H1 (cell line): ENCODE measurements around the gene DDX3X. TPM values are rescaled to one million over a fixed set of nuclear protein-coding genes. Genes with fewer than 3 reads are reported as not detected.

ENCODE experiments used
- CTCF ChIA-PET: fragments of 300-600 bp; sonication (Branson Sonifier 250); formaldehyde crosslinking; loops from one replicate; lab custom pipeline; 2021; ENCODE audit not compliant: partially characterized antibody; lab: Charles Lee
- POLR2A ChIA-PET: fragments of 300-600 bp; sonication (Branson Sonifier 250); formaldehyde crosslinking; loops from one replicate; lab custom pipeline; 2021; ENCODE audit warnings: inconsistent platforms; ENCODE audit not compliant: partially characterized antibody; lab: Charles Lee
- DNase-seq, 2 experiments: peaks; one replicate each; pipeline versions ENCODE4 v3.0.0 to v3.0.0-alpha.2; 2010 to 2022; ENCODE audit warnings: low spot score in 2 of 2, low read depth in 1 of 2, mixed read lengths in 1 of 2
- FAIRE-seq: peaks from 2 replicates; lab custom pipeline; 2011; peaks lifted over from hg19 to GRCh38; lab: Jason Lieb, UNC
- H2AFZ ChIP-seq: 2 replicates; pipeline ENCODE4 v1.8.1; 2012; ENCODE audit warnings: low read length, inconsistent platforms
- H2AK5ac ChIP-seq: 2 replicates; pipeline ENCODE4 v1.6.1; 2013; ENCODE audit warnings: low read depth, low read length
- H2BK120ac ChIP-seq: replicated peaks from 2 replicates; pipeline ENCODE3; 2013; ENCODE audit warnings: low read depth, low read length, inconsistent platforms
- H2BK12ac ChIP-seq: 2 replicates; pipeline ENCODE4 v1.6.1; 2013; ENCODE audit warnings: low read depth, low read length
- H2BK15ac ChIP-seq: 2 replicates; pipeline ENCODE4 v1.6.1; 2013; ENCODE audit warnings: low read length
- H2BK20ac ChIP-seq: 2 replicates; pipeline ENCODE4 v1.6.1; 2013; ENCODE audit warnings: low read length
- H2BK5ac ChIP-seq: 2 replicates; pipeline ENCODE4 v1.6.1; 2013; ENCODE audit warnings: low read depth, low read length
- H3K14ac ChIP-seq: 2 replicates; pipeline ENCODE4 v1.6.1; 2013; ENCODE audit warnings: inconsistent platforms; ENCODE audit not compliant: insufficient read length
- H3K18ac ChIP-seq: 2 replicates; pipeline ENCODE4 v1.6.1; 2013; ENCODE audit warnings: low read length; ENCODE audit errors: extremely low read depth
- H3K23ac ChIP-seq: 2 replicates; pipeline ENCODE4 v1.6.1; 2013; ENCODE audit warnings: inconsistent platforms; ENCODE audit not compliant: insufficient read length
- H3K23me2 ChIP-seq: 2 replicates; pipeline ENCODE4 v1.6.1; 2013; ENCODE audit warnings: low read depth, low read length
- H3K27ac ChIP-seq: 2 replicates; pipeline ENCODE4 v1.6.1; 2011; ENCODE audit warnings: low read depth, low read length, inconsistent platforms
- H3K27me3 ChIP-seq, 4 experiments: replicated peaks in 1 of 4; 1 replicate in 1 of 4; 2 replicates in 3 of 4; pipeline versions ENCODE4 v1.6.1 to v1.8.1; 2011 to 2013; ENCODE audit warnings: low read length in 3 of 4, mild to moderate bottlenecking in 3 of 4, inconsistent platforms in 2 of 4, mixed read lengths in 2 of 4, moderate library complexity in 1 of 4; ENCODE audit not compliant: control insufficient read depth in 3 of 4, insufficient read depth in 3 of 4; ENCODE audit errors: extremely low read depth in 1 of 4
- H3K36me3 ChIP-seq, 4 experiments: 2 replicates each; pipeline versions ENCODE4 v1.6.1 to v1.8.1; 2011 to 2013; ENCODE audit warnings: mild to moderate bottlenecking in 4 of 4, low read length in 3 of 4, moderate library complexity in 2 of 4, control low read depth in 1 of 4, inconsistent platforms in 1 of 4; ENCODE audit not compliant: insufficient read depth in 4 of 4, control insufficient read depth in 2 of 4
- H3K4ac ChIP-seq: replicated peaks from 2 replicates; pipeline ENCODE3; 2013; ENCODE audit warnings: low read length, low read depth, mixed read lengths, inconsistent platforms; ENCODE audit not compliant: insufficient read length
- H3K4me1 ChIP-seq, 4 experiments: replicated peaks in 1 of 4; 1 replicate in 1 of 4; 2 replicates in 3 of 4; pipeline versions ENCODE4 v1.6.1 to v1.8.1; 2011 to 2013; ENCODE audit warnings: low read length in 3 of 4, inconsistent platforms in 2 of 4, mixed read lengths in 1 of 4; ENCODE audit not compliant: insufficient read depth in 4 of 4, control insufficient read depth in 3 of 4
- H3K4me2 ChIP-seq, 2 experiments: 2 replicates each; pipeline versions ENCODE4 v1.6.1 to v1.8.1; 2011 to 2013; ENCODE audit warnings: low read depth in 2 of 2, low read length in 2 of 2, control low read depth in 1 of 2, inconsistent platforms in 1 of 2, mild to moderate bottlenecking in 1 of 2; ENCODE audit not compliant: insufficient read depth in 1 of 2
- H3K4me3 ChIP-seq, 4 experiments: fragments of 200-600, 300-600 bp in 1 of 4; sonication (generic), shearing (Covaris generic), sonication (Bioruptor Twin) in 1 of 4; 2 replicates each; pipeline versions ENCODE4 v1.5.1 to v1.8.1; 2011 to 2016; ENCODE audit warnings: low read length in 4 of 4, low read depth in 3 of 4, control low read depth in 2 of 4, inconsistent platforms in 2 of 4, mild to moderate bottlenecking in 2 of 4, mixed read lengths in 1 of 4, moderate library complexity in 1 of 4; ENCODE audit not compliant: insufficient read depth in 2 of 4; ENCODE audit errors: extremely low read depth in 1 of 4
- H3K56ac ChIP-seq: replicated peaks from 2 replicates; pipeline ENCODE3; 2013; ENCODE audit warnings: low read depth, mild to moderate bottlenecking, mixed read lengths, low read length, inconsistent platforms; ENCODE audit not compliant: insufficient read length
- H3K79me1 ChIP-seq: 2 replicates; pipeline ENCODE4 v1.6.1; 2013; ENCODE audit warnings: low read depth, low read length, control low read depth
- H3K79me2 ChIP-seq, 2 experiments: 2 replicates each; pipeline versions ENCODE4 v1.6.1 to v1.8.1; 2012 to 2013; ENCODE audit warnings: low read length in 2 of 2, mild to moderate bottlenecking in 2 of 2, inconsistent platforms in 1 of 2; ENCODE audit not compliant: insufficient read depth in 2 of 2, control insufficient read depth in 1 of 2
- H3K9ac ChIP-seq, 4 experiments: replicated peaks in 1 of 4; 1 replicate in 1 of 4; 2 replicates in 3 of 4; pipeline versions ENCODE4 v1.6.1 to v1.8.1; 2011 to 2013; ENCODE audit warnings: low read depth in 3 of 4, low read length in 3 of 4, control low read depth in 2 of 4, mild to moderate bottlenecking in 2 of 4, moderate library complexity in 2 of 4, inconsistent platforms in 1 of 4; ENCODE audit errors: extremely low read depth in 1 of 4
- H3K9me3 ChIP-seq, 2 experiments: 2 replicates each; pipeline versions ENCODE4 v1.6.1 to v1.8.1; 2012 to 2013; ENCODE audit warnings: mild to moderate bottlenecking in 2 of 2, moderate library complexity in 2 of 2, control low read depth in 1 of 2, inconsistent platforms in 1 of 2, low read depth in 1 of 2, low read length in 1 of 2, mixed read lengths in 1 of 2; ENCODE audit not compliant: insufficient read depth in 2 of 2
- H4K20me1 ChIP-seq, 2 experiments: replicated peaks in 1 of 2; 2 replicates each; pipeline versions ENCODE3 to v1.8.1; 2011 to 2013; ENCODE audit warnings: inconsistent platforms in 2 of 2, low read length in 2 of 2, mild to moderate bottlenecking in 1 of 2; ENCODE audit not compliant: insufficient read depth in 2 of 2, control insufficient read depth in 1 of 2
- H4K5ac ChIP-seq: 2 replicates; pipeline ENCODE4 v1.6.1; 2013; ENCODE audit warnings: low read length, low read depth, mixed read lengths, inconsistent platforms; ENCODE audit not compliant: insufficient read length
- H4K8ac ChIP-seq: 2 replicates; pipeline ENCODE4 v1.8.0; 2013; ENCODE audit warnings: mild to moderate bottlenecking, moderate library complexity, low read length, inconsistent platforms; ENCODE audit not compliant: insufficient read depth; ENCODE audit errors: extremely low read depth
- H4K91ac ChIP-seq: replicated peaks from 2 replicates; pipeline ENCODE3; 2013; ENCODE audit warnings: low read length, mixed read lengths, inconsistent platforms; ENCODE audit not compliant: insufficient read length
- BACH1 ChIP-seq: IDR thresholded peaks from 2 replicates; pipeline ENCODE4 v1.6.1; 2012; ENCODE audit warnings: low read length, improper control_type of control experiment
- EP300 ChIP-seq, 2 experiments: IDR thresholded peaks; 1 replicate in 1 of 2; 2 replicates in 1 of 2; pipeline ENCODE4 v1.6.1; 2011 to 2012; ENCODE audit warnings: low read depth in 2 of 2, low read length in 2 of 2, mild to moderate bottlenecking in 2 of 2, borderline replicate concordance in 1 of 2, inconsistent platforms in 1 of 2, moderate library complexity in 1 of 2
- EZH2 ChIP-seq: fragments of 200-600 bp; sonication (generic); IDR thresholded peaks from 2 replicates; pipeline ENCODE4 v1.7.1; 2012; ENCODE audit warnings: low read depth, mild to moderate bottlenecking, moderate library complexity, low read length, inconsistent platforms; ENCODE audit not compliant: severe bottlenecking
- FOSL1 ChIP-seq: IDR thresholded peaks from 2 replicates; pipeline ENCODE4 v1.6.1; 2011; ENCODE audit warnings: mild to moderate bottlenecking, low read depth, low read length, moderate library complexity; ENCODE audit not compliant: insufficient read depth
- HDAC6 ChIP-seq: IDR thresholded peaks from one replicate; pipeline ENCODE4 v1.7.1; 2012; ENCODE audit warnings: low read depth, mild to moderate bottlenecking, inconsistent platforms, low read length, moderate library complexity
- POLR2A ChIP-seq, 2 experiments: IDR thresholded peaks; 1 replicate in 1 of 2; 2 replicates in 1 of 2; pipeline ENCODE4 v1.6.1; 2011; ENCODE audit warnings: low read depth in 2 of 2, low read length in 2 of 2, mild to moderate bottlenecking in 2 of 2; ENCODE audit errors: control extremely low read depth in 1 of 2
- POLR2AphosphoS5 ChIP-seq: IDR thresholded peaks from 2 replicates; pipeline ENCODE4 v1.6.1; 2011; ENCODE audit warnings: low read depth, low read length
- RXRA ChIP-seq: IDR thresholded peaks from 2 replicates; pipeline ENCODE4 v1.6.1; 2011; ENCODE audit warnings: low read depth, mild to moderate bottlenecking, low read length, moderate library complexity; ENCODE audit not compliant: insufficient read depth
- SRF ChIP-seq: IDR thresholded peaks from 2 replicates; pipeline ENCODE4 v1.6.1; 2011; ENCODE audit warnings: mild to moderate bottlenecking, low read depth, low read length, moderate library complexity
- TAF7 ChIP-seq: optimal IDR thresholded peaks from 2 replicates; pipeline ENCODE3; 2011; ENCODE audit warnings: low read depth, mild to moderate bottlenecking, inconsistent platforms, low read length, moderate library complexity, borderline replicate concordance
- TEAD4 ChIP-seq: IDR thresholded peaks from 2 replicates; pipeline ENCODE4 v1.6.1; 2012; ENCODE audit warnings: low read depth, low read length, inconsistent platforms, mixed read lengths
- WGBS, 2 experiments: shearing (Covaris generic) in 1 of 2; methylation state at CpG; one replicate each; pipeline versions ENCODE4 v1.1.6 to v1.1.7; 2013 to 2015; ENCODE audit warnings: low lambda C conversion rate in 2 of 2, mixed read lengths in 2 of 2, inconsistent platforms in 1 of 2, low coverage in 1 of 2, missing lambda C conversion rate in 1 of 2; ENCODE audit not compliant: insufficient replicate concordance in 2 of 2, insufficient coverage in 1 of 2, insufficient read length in 1 of 2; ENCODE audit errors: extremely low coverage in 1 of 2, missing lambda C conversion rate in 1 of 2; 5-methylcytosine and 5-hydroxymethylcytosine counted together
- polyA plus RNA-seq, 7 experiments: library from polyadenylated mRNA; depleted of rRNA in 3 of 7; stranded (reverse) in 5 of 7; unstranded in 2 of 7; fragments of >200 nt in 5 of 7; fragments of 200-250 nt in 2 of 7; gene quantifications; 1 replicate in 5 of 7; 2 replicates in 1 of 7; 4 replicates in 1 of 7; pipeline versions ENCODE4 v1.2.1 to v1.2.3, GENCODE V29; 2011 to 2013; ENCODE audit warnings: missing spikeins in 2 of 7, mixed read lengths in 2 of 7
- total RNA-seq: library from RNA; stranded (reverse); fragmentation: NEBNext Ultra II Directional; extraction: Animal tissue kit (Norgen Biotek cat#: 25700); gene quantifications from 2 replicates; pipeline ENCODE4 v1.2.1, GENCODE V29; 2021

Gene DDX3X
- total and polyA plus RNA-seq, 2 of the 8 experiments (the other 6 are each of a cell fraction or from before 2014, with no cell fraction given), result 39.4 to 291 TPM

GRCh38 chrX:41348551-41348950, 14.6 kb downstream of the DDX3X start:
- Histone ChIP-seq H3K79me1 (no peaks in the 10 kb centered on the region), H3K9me3 (no peaks in the 10 kb centered on the region), H2BK12ac (no peak overlapping the region), H2BK20ac (no peak overlapping the region), H3K4me1 (peaks cover 0 to 3% (median 0%) of the 10 kb centered on the region in 4 experiments; a peak in 2 of 7 replicates), H3K18ac (no peak overlapping the region), H3K27ac (no peak overlapping the region), H3K9ac (no peak overlapping the region), H3K23me2 (no peaks in the 10 kb centered on the region)
- no peak for TF ChIP-seq FOSL1
- no peak for TF ChIP-seq SRF
- TF ChIP-seq POLR2A (IDR thresholded peaks at IDR 0.05; ENCODE audit: control extremely low read depth in 1 of 2, low read depth in 2 of 2, low read length in 2 of 2), result peak in 1 of 2 experiments; percentile 33; a peak in 2 of 3 replicates
- no peak for TF ChIP-seq TAF7
- no peak for TF ChIP-seq TEAD4
- TF ChIP-seq HDAC6, result no peak
- no peak for TF ChIP-seq EP300 (IDR thresholded peaks at IDR 0.05; ENCODE audit: borderline replicate concordance in 1 of 2, low read depth in 2 of 2, low read length in 2 of 2)
- no peak for TF ChIP-seq RXRA
- no peak for TF ChIP-seq BACH1
- TF ChIP-seq EZH2, result no peak
- TF ChIP-seq POLR2AphosphoS5, result peak; percentile 50; the same call in 1 of the 2 replicates
- TF ChIP-seq, all 59 proteins: peak for 2
- no peak overlapping the region for H4K8ac ChIP-seq
- FAIRE-seq (peak; percentile 79), DNase-seq (no peak)
- ChIA-PET CTCF (no interaction called here), POLR2A (interaction anchor here (1.1 to 3.6 kb wide), 3 partner anchors 12 to 18 kb away, joined by 3 to 33 read pairs (median 20); no protein-coding TSS in a partner anchor)
- peaks cover 0 to 9% of the 10 kb centered on the region in 2 experiments for H4K20me1 ChIP-seq
- no peak overlapping the region for H2BK15ac ChIP-seq
- H2BK120ac ChIP-seq, result no peak overlapping the region
- no peak overlapping the region for H2AK5ac ChIP-seq
- no peak overlapping the region for H2BK5ac ChIP-seq
- peaks cover 0 to 7% of the 10 kb centered on the region in 2 experiments; a peak in 2 of 4 replicates for H3K79me2 ChIP-seq
- H3K36me3 ChIP-seq, result peaks cover 16 to 58% (median 39%) of the 10 kb centered on the region in 4 experiments; a peak in 7 of 8 replicates
- H3K27me3 ChIP-seq, result no peaks in the 10 kb centered on the region
- no peak overlapping the region for H4K5ac ChIP-seq
- H3K4ac ChIP-seq, result no peak overlapping the region
- H3K56ac ChIP-seq, result no peak overlapping the region
- no peak overlapping the region for H2AFZ ChIP-seq
- H3K23ac ChIP-seq, result no peak overlapping the region
- H3K4me2 ChIP-seq, result no peak overlapping the region
- H3K14ac ChIP-seq, result no peak overlapping the region
- 91% methylated on average over 4 of the region's 4 CpGs; no CpG with 5 or more reads in 1 of the 2 experiments for WGBS, 2 experiments
- no peak overlapping the region for H3K4me3 ChIP-seq
- no peak overlapping the region for H4K91ac ChIP-seq
